OCI-LY7 (cell line): ENCODE data around the gene GALM. TPM values are rescaled to one million over a fixed set of nuclear protein-coding genes. Genes with fewer than 3 reads are reported as not detected.

Experiments used
- BruUV-seq: library from RNA; stranded (reverse); fragments of 400-500 nt; replicated peaks from 2 replicates; lab custom pipeline; 2021; lab: Mats Ljungman, UMichigan
- CTCF ChIA-PET: fragments of 300-600 bp; sonication (Branson Sonifier 250); formaldehyde crosslinking; loops from one replicate; lab custom pipeline; 2022; ENCODE audit warnings: antibody characterized with exemption; ENCODE audit not compliant: unreplicated experiment; lab: Charles Lee
- POLR2A ChIA-PET: fragments of 300-600 bp; sonication (Branson Sonifier 250); formaldehyde crosslinking; loops from one replicate; lab custom pipeline; 2022; ENCODE audit warnings: antibody characterized with exemption; lab: Charles Lee
- DNase-seq: peaks from one replicate; pipeline ENCODE4 v3.0.0-alpha.2; 2015; ENCODE audit warnings: low spot score
- H2AFZ ChIP-seq: fragments of 200-600 bp; sonication (generic), shearing (Covaris generic); 2 replicates; pipeline ENCODE4 v1.6.1; 2014; ENCODE audit warnings: mild to moderate bottlenecking, antibody characterized with exemption, low read length, moderate library complexity
- H3K27ac ChIP-seq: fragments of 200-600 bp; sonication (generic); 2 replicates; pipeline ENCODE4 v1.5.1; 2014; ENCODE audit warnings: mixed run types, low read depth, mild to moderate bottlenecking, moderate library complexity, low read length, inconsistent platforms; ENCODE audit not compliant: poor library complexity, severe bottlenecking
- H3K36me3 ChIP-seq: fragments of 200-600 bp; sonication (generic); 2 replicates; pipeline ENCODE4 v1.6.1; 2014; ENCODE audit warnings: mild to moderate bottlenecking, antibody characterized with exemption, low read length, moderate library complexity, mixed read lengths; ENCODE audit not compliant: insufficient read depth
- H3K4me1 ChIP-seq: fragments of 200-600 bp; sonication (generic); 2 replicates; pipeline ENCODE4 v1.5.1; 2014; ENCODE audit warnings: mild to moderate bottlenecking, low read length; ENCODE audit not compliant: insufficient read depth, poor library complexity, severe bottlenecking
- H3K4me2 ChIP-seq: fragments of 200-600 bp; sonication (generic); 2 replicates; pipeline ENCODE4 v1.6.1; 2014; ENCODE audit warnings: mild to moderate bottlenecking, low read length
- H3K4me3 ChIP-seq: fragments of 200-600 bp; sonication (generic); 2 replicates; pipeline ENCODE4 v1.5.1; 2014; ENCODE audit warnings: mild to moderate bottlenecking, low read depth, low read length; ENCODE audit not compliant: poor library complexity, severe bottlenecking
- H3K79me2 ChIP-seq: fragments of 200-600 bp; sonication (generic); 2 replicates; pipeline ENCODE4 v1.6.1; 2016; ENCODE audit warnings: low read depth, mild to moderate bottlenecking, low read length, moderate library complexity, mixed read lengths; ENCODE audit not compliant: insufficient read depth
- H3K9me2 ChIP-seq: fragments of 200-600 bp; sonication (generic); 2 replicates; pipeline ENCODE4 v1.6.1; 2016; ENCODE audit warnings: mild to moderate bottlenecking, low read length, mixed read lengths; ENCODE audit not compliant: insufficient read depth
- H3K9me3 ChIP-seq: fragments of 200-600 bp; sonication (generic); 2 replicates; pipeline ENCODE4 v1.6.1; 2014; ENCODE audit warnings: mild to moderate bottlenecking, mixed run types, low read length, mixed read lengths
- H4K20me1 ChIP-seq: fragments of 200-600 bp; sonication (generic); 2 replicates; pipeline ENCODE4 v1.6.1; 2014; ENCODE audit warnings: mild to moderate bottlenecking, antibody characterized with exemption, low read length, moderate library complexity, mixed read lengths; ENCODE audit not compliant: insufficient read depth
- EZH2phosphoT487 ChIP-seq: fragments of 200-600 bp; sonication (generic); IDR thresholded peaks from 2 replicates; pipeline ENCODE4 v1.6.1; 2018; ENCODE audit warnings: low read depth, borderline replicate concordance, mild to moderate bottlenecking, mixed run types, antibody characterized with exemption, low read length, moderate library complexity, mixed read lengths
- intact Hi-C: fragments of 100-400 bp; cut with micrococcal nuclease; formaldehyde crosslinking; loops from one replicate; pipeline ENCODE4 v1.10.0; 2022; ENCODE audit not compliant: unreplicated experiment
- total RNA-seq, 2 experiments: library from RNA; depleted of rRNA in 1 of 2; stranded (reverse); fragments of >200 nt in 1 of 2; shearing (Covaris generic) in 1 of 2; gene quantifications; 2 replicates each; pipeline ENCODE4 v1.2.3, GENCODE V29; 2014 to 2022
- TF ChIP-seq, protein P1 (sequence below): fragments of 200-600 bp; sonication (generic); conservative IDR thresholded peaks from 2 replicates; pipeline ENCODE4 v1.5.1; 2014; ENCODE audit warnings: mild to moderate bottlenecking, antibody characterized with exemption, low read length, moderate library complexity, mixed read lengths

GALM gene
- total RNA-seq, 2 experiments from 2014 or later, result 5.5 to 10.8 TPM

DNA sequence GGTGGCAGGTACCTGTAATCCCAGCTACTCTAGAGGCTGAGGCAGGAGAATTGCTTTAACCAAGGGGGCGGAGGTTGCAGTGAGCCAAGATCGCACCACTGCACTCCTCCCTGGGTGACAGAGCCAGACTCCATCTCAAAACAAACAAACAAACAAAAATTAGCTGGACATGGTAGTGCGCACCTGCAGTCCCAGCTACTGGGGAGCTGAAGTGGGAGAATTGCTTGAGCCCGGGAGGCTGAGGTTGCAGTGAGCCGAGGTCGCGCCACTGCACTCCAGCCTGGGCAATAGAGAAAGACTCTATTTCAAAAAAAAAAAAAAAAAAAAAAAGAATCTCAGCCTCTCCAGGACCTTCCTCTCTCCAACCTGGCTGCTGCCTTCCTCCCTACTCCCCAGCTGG is 65.2 kb downstream of the GALM start:
- Histone ChIP-seq H3K4me2 (no peak overlapping the region), H3K27ac (no peak overlapping the region), H3K4me3 (no peak overlapping the region), H3K4me1 (peaks cover 26% of the 10 kb centered on the region), H3K36me3 (peaks cover 10% of the 10 kb centered on the region; the same call in 1 of the 2 replicates), H3K9me3 (no peaks in the 10 kb centered on the region), H3K9me2 (no peaks in the 10 kb centered on the region), H2AFZ (no peak overlapping the region), H4K20me1 (no peaks in the 10 kb centered on the region), H3K79me2 (no peaks in the 10 kb centered on the region)
- TF ChIP-seq, protein P1, sequence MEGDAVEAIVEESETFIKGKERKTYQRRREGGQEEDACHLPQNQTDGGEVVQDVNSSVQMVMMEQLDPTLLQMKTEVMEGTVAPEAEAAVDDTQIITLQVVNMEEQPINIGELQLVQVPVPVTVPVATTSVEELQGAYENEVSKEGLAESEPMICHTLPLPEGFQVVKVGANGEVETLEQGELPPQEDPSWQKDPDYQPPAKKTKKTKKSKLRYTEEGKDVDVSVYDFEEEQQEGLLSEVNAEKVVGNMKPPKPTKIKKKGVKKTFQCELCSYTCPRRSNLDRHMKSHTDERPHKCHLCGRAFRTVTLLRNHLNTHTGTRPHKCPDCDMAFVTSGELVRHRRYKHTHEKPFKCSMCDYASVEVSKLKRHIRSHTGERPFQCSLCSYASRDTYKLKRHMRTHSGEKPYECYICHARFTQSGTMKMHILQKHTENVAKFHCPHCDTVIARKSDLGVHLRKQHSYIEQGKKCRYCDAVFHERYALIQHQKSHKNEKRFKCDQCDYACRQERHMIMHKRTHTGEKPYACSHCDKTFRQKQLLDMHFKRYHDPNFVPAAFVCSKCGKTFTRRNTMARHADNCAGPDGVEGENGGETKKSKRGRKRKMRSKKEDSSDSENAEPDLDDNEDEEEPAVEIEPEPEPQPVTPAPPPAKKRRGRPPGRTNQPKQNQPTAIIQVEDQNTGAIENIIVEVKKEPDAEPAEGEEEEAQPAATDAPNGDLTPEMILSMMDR, result no peak
- TF ChIP-seq EZH2phosphoT487, result no peak
- POLR2A ChIA-PET, result interaction anchor here (0.9 to 5.0 kb wide), 3 partner anchors 20 to 149 kb away, joined by 3 to 28 read pairs (median 3); partner anchors contain the start of gene SRSF7
- intact Hi-C loops, result no loop called here
- no peak for DNase-seq
- no TSS peak for BruUV-seq
- CTCF ChIA-PET, result no interaction called here

DNA sequence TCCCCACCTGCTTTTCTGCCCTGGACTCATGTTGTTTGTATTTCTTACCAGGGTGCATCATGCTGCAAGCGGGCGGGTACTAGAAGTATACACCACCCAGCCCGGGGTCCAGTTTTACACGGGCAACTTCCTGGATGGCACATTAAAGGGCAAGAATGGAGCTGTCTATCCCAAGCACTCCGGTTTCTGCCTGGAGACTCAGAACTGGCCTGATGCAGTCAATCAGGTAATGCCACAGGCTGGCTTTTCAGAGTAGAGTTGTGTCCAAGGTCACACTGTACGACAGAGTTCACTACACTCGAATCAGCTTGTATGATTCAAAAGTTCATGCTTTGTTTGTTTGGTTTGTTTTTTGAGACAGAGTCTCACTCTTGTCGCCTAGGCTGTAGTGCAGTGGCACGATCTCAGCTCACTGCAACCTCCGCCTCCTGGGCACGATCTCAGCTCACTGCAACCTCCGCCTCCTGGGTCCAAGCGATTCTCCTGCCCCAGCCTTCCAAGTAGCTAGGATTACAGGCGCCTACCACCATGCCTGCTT is 65.8 kb downstream of the GALM start:
- no TSS peak for BruUV-seq
- no peak overlapping the region for H3K4me2 ChIP-seq
- TF ChIP-seq, protein P1, result no peak
- TF ChIP-seq EZH2phosphoT487, result no peak
- H3K79me2 ChIP-seq, result no peaks in the 10 kb centered on the region
- ChIA-PET CTCF (interaction anchor here (0.5 kb wide), 1 partner anchor 79 kb away, joined by 3 read pairs; no protein-coding TSS in a partner anchor), POLR2A (interaction anchor here (0.6 to 5.0 kb wide), 6 partner anchors 13 to 1484 kb away, joined by 3 to 28 read pairs (median 4); partner anchors contain the start of gene SRSF7)
- no peak overlapping the region for H3K27ac ChIP-seq
- intact Hi-C loops, result no loop called here
- H3K4me1 ChIP-seq, result peaks cover 26% of the 10 kb centered on the region
- DNase-seq, result no peak
- H3K9me3 ChIP-seq, result no peaks in the 10 kb centered on the region
- no peaks in the 10 kb centered on the region for H3K9me2 ChIP-seq
- H2AFZ ChIP-seq, result no peak overlapping the region
- H3K36me3 ChIP-seq, result peaks cover 13% of the 10 kb centered on the region; the same call in 1 of the 2 replicates
- H4K20me1 ChIP-seq, result no peaks in the 10 kb centered on the region
- H3K4me3 ChIP-seq, result no peak overlapping the region
